C4-2B (cell line): ENCODE results near the gene AK3.
A peak's percentile ranks its signal among the peaks of the same experiment; 100 is the strongest.
"Not testable (repeated sequence)": the region's sequence is repeated elsewhere in the genome, so short reads cannot be mapped to it uniquely, and the experiment has no call there.

ENCODE experiments used
- H3K27ac ChIP-seq: fragments of 450-650 bp; 2 replicates; pipeline ENCODE4 v1.5.1; 2017
- ZFX ChIP-seq: fragments of 450-650 bp; IDR thresholded peaks from 2 replicates; pipeline ENCODE4 v1.6.1; 2017
- TF ChIP-seq, protein P1 (sequence below): fragments of 450-650 bp; conservative IDR thresholded peaks from 2 replicates; pipeline ENCODE4 v1.5.1; 2017; ENCODE audit warnings: mild to moderate bottlenecking

AK3 gene

DNA sequence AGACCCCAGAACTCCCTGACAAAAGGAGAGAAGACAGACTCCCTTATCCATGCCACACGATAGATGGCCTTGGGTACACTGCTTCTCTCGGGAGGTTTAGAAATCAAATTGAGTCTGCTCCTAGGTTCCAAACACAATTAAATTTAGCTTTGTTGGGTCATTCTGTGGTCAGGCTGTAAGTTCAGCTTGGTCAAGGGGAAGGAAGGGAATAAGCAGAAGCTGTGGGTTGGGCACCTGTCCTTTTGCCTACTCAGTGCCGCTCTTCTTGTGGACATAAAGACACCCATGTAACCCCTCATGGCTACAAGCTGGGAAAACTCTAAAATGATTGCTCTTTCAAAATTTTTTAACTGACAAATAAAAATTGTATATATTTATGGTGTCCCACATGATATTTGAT, 19.1 kb upstream of the AK3 start:
- H3K27ac ChIP-seq, result no peak overlapping the region
- TF ChIP-seq, protein P1, sequence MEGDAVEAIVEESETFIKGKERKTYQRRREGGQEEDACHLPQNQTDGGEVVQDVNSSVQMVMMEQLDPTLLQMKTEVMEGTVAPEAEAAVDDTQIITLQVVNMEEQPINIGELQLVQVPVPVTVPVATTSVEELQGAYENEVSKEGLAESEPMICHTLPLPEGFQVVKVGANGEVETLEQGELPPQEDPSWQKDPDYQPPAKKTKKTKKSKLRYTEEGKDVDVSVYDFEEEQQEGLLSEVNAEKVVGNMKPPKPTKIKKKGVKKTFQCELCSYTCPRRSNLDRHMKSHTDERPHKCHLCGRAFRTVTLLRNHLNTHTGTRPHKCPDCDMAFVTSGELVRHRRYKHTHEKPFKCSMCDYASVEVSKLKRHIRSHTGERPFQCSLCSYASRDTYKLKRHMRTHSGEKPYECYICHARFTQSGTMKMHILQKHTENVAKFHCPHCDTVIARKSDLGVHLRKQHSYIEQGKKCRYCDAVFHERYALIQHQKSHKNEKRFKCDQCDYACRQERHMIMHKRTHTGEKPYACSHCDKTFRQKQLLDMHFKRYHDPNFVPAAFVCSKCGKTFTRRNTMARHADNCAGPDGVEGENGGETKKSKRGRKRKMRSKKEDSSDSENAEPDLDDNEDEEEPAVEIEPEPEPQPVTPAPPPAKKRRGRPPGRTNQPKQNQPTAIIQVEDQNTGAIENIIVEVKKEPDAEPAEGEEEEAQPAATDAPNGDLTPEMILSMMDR, result no peak
- TF ChIP-seq ZFX, result no peak

DNA sequence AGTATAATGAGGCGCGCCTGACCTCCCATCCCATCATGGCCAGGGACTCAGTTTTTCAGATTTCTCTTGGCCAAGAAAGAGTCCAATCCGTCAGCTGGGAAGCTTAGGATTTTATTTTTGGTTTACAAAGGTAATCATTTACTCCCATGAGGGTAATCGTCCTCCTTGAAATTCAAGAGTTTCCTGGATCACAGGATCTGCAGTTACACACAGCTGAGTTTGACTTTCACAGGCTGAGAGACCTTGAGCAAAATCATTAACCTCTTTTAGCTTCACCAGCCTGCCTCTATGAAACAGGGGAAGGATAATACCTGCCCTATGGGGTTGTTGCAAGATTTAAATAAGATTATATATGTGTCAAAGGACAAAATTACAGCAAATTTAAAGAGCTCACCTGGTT, 15.4 kb upstream of the AK3 start:
- no peak for TF ChIP-seq ZFX
- TF ChIP-seq, protein P1, result no peak
- no peak overlapping the region for H3K27ac ChIP-seq

DNA sequence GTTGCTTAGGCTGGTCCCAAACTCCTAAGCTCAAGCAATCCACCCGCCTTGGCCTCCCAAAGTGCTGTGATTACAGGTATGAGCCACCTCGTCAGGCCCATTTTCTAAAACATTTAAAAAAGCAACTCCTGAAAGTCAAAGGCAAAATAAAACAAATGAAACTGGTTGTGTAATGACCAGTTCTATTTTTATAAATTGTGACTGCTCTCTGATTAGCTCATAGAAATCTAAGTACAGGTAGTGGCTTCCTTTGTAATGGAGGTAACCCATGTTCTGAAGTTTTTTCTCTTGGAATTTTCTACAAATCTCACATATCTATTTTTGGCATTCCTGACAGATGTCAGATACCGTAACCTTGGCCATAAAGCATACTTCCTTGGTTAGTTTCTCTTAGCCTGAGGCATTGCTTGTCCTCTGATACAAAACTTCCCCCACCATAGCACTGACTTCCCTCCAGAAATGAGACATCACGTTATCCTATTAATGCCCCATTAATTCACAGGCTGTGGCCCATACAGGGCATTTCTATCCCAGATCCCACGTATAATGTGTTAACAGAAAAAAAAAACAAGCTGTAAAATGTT, 14.1 kb upstream of the AK3 start:
- TF ChIP-seq ZFX, result no peak
- TF ChIP-seq, protein P1, result no peak
- H3K27ac ChIP-seq, result no peak overlapping the region

DNA sequence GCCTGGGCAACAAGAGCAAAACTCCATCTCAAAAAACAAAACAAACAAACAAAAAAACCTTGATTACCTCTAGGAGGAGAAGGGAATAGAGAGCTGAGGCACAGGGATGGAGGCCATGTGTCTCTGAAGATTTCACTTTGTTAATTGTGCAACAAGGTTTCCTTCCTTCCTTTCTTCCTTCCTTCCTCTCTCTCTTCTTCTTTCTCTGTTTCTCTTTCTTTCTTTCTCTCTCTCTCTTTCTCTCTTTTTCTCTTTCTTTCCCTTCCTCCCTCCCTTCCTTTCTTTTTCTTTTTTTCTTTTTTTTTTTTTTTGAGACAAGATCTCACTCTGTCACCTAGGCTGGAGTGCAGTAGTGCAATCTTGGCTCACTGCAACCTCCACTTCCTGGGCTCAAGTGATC, 13.5 kb upstream of the AK3 start:
- not testable (repeated sequence) for H3K27ac ChIP-seq

DNA sequence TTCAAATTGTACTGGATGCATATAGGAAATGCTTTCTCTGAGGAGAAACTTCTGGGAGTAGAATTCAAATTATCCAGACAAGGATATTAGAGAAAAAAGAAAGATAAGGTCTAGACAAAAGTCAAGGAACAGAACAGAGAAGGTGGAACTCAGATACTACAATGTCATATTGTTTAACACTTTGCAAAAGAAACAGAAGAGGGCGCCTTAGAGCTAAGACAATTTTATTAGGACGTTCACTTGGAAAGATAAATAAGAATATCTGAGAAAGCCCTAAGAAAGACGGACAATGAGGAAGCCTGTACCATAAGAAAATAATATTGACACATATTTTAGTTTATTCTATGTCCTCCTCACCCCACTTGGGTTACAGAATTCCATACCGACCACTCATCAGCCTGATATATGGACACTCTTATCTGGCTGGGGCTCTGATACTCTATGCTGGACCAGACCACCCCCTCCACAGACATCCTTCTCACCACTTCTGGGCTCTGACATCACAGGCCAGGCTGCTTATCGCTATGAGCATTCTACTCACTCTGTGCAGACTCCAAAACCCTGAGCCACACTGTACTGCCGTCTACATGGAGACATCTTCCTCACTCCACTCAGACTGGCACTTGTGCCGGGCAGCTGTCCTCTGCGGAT, 9.1 kb upstream of the AK3 start:
- H3K27ac ChIP-seq, result no peak overlapping the region
- TF ChIP-seq, protein P1, result peak; percentile 84
- no peak for TF ChIP-seq ZFX

DNA sequence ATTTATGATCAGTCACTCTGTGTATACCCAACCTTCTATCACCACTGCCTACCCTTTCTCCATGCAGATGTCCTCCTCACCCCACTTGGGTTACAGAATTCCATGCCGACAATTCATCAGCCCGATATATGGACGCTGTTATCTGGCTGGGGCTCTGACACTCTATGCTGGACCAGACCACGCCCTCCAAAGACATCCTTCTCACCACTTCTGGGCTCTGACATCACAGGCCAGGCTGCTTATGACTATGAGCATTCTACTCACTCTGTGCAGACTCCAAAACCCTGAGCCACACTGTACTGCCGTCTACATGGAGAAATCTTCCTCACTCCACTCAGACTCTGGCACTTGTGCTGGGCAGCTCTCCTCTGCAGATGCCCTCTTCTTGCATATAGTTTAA, 7.6 kb upstream of the AK3 start:
- no peak overlapping the region for H3K27ac ChIP-seq
- TF ChIP-seq ZFX, result no peak
- TF ChIP-seq, protein P1, result no peak

DNA sequence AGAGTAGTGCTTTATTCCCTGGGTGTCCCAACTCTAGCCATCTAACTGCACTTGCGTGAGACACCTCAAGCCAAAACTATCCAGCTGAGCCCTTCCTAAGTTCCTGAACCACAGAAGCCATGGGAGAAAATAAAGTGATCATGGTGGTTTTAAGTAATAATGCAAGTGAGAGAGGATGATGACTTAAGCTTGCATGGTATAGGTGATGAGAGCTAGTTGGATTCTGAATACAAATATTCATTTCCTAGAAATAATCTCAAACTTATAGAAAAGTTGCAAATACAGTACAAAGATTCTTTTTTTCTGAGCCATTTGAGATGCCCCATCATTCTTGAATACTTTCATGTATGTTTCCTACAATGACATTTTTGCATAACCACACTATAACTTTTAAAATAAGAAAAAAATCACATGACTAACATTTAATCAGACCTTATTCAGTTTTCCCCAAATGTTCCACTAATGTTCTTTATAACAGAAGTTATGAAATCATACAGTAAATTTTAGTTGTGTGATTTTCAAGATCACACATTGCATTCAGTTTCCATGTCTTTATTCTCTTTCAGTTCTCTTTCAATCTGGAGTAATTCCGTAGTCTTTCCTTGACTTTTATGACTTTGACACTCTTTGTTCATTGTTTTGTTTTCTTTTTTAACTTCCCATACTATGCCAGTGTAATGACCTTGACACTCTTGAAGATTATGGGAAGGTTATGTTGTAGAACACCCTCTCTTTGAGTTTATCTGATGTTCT, 5.5 kb upstream of the AK3 start:
- TF ChIP-seq, protein P1, result no peak
- TF ChIP-seq ZFX, result no peak

More for the DNA sequence above, 5.5 kb upstream of the AK3 start:
- no peak overlapping the region for H3K27ac ChIP-seq
